Endometrial microvascular endothelial cells (primary cell): Measurements from ENCODE around the gene BNIP5. TPM values are rescaled to one million over a fixed set of nuclear protein-coding genes. Genes with fewer than 3 reads are reported as not detected.

ENCODE experiments used
- in situ Hi-C: cut with HindIII; loops from 2 replicates; pipeline ENCODE4 v1.10.0; 2017; ENCODE audit warnings: low sequenced_read_pairs, low pct_unique_long_range_greater_than_20kb; ENCODE audit errors: inconsistent ontology term
- total RNA-seq: library from RNA; depleted of rRNA; stranded (reverse); fragments of >200 nt; gene quantifications from one replicate; pipeline ENCODE4 v1.2.3, GENCODE V29; 2015; ENCODE audit errors: inconsistent ontology term

The BNIP5 gene
- total RNA-seq, 1 donor from 2014 or later, result not detected

GRCh38 chr6:36309203-36309602 lies 27.5 kb downstream of the BNIP5 start:
- in situ Hi-C loops, result no loop called here

DNA sequence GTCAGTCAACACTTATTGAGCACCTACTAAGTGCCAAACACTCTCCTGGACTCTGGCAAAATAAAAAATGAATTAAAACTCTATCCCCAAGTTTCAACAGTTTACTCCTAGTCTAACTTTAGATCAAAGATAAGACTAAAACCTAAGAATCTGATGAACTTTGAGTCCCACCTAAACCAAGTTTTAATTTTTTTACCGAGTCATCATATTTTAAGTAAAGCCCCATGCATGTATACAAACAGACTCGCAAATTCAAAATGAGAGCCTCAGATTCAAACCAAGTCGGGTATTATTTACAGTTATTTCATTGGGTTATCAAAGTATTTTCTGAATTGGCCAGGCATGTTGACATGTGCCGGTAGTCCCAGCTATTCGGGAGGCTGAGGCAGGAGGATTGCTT lies 28.2 kb downstream of the BNIP5 start:
- in situ Hi-C loops, result no loop called here

GRCh38 chr6:36306375-36306774 lies 30.3 kb downstream of the BNIP5 start:
- in situ Hi-C loops, result no loop called here

- in situ Hi-C loops, result no loop called here
Observed at GRCh38 chr6:36305885-36306284, 30.8 kb downstream of the BNIP5 start.

GRCh38 chr6:36302227-36302976 lies 34.3 kb downstream of the BNIP5 start:
- in situ Hi-C loops, result no loop called here

- in situ Hi-C loops, result no loop called here
Observed at GRCh38 chr6:36301781-36302180, 34.9 kb downstream of the BNIP5 start.

GRCh38 chr6:36301085-36301658 lies 35.5 kb downstream of the BNIP5 start:
- in situ Hi-C loops, result no loop called here

DNA sequence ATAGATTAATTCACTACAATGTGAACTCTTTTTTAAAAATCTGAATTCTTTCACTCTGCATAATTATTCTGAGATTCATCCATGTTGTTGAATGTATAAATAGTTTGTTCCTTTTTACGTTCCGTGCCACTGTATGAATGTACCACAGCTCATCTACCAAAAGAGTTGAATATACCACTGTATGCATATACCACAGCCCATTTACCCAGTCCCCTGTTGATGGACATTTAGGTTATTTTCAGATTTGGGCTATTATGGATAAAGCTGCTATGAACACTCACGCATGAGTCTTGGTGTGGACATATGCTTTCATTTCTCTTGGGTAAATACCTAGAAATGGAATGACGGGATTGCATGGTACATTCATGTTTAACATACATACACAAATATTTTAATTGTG lies 38.7 kb downstream of the BNIP5 start:
- in situ Hi-C loops, result no loop called here

GRCh38 chr6:36297511-36297910 lies 39.2 kb downstream of the BNIP5 start:
- in situ Hi-C loops, result no loop called here

DNA sequence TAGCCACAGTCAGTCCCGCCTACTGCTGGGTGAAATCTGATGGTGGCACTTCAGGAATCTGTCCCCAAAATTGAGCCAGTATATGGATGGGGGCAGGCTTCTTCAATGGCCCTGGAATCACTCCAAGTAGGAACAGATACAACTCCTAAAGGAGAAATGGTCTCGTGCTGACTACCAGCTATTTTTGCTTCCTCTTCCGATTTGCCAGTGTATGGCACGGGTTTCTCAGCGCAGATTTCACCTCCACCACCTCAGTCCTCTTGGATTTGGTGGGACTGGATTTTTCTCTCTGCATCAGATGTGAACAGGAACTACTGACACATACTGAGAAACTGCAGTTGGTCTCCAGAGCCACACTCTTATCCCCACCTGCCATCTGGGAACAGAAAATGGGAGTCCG lies 39.6 kb downstream of the BNIP5 start:
- in situ Hi-C loops, result no loop called here

DNA sequence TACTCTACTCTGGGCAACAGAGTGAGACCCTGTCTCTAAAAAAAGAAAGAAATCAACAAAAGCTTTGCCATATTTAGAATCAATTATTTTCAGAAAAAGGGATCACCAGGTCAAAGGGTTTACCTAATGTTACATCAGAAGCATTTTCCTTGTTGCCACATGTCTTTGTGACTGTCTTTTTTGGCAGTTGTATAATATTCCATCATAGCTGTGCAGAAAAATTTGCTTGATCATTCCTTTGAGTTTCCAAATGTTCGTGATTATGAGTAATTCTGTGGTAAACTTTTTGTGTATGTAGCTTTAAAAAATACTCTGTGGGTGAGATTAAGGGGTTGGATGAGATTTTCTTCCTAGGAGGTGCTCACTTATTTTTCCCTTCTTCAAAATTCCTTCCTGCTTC lies 40.4 kb downstream of the BNIP5 start:
- in situ Hi-C loops, result no loop called here

DNA sequence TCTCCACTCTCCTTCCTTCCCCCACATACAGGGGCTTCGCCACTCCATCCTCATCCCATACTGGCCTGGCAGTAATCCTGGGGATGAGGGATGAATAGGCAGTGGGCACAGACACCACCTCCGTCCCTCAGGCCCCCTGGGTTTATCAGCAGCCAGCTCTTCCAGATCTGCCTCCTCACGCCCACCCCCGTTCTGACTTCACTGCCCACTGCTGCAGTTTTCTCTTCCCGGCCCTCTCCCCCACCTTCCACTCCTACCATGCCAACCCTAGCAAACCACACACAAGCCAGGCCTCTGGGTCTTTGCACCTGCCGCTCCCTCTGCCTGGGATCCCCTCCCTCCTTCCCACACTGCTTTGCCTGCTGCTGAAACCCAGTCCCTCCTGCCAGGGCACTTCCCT lies 44.5 kb downstream of the BNIP5 start:
- in situ Hi-C loops, result no loop called here

DNA sequence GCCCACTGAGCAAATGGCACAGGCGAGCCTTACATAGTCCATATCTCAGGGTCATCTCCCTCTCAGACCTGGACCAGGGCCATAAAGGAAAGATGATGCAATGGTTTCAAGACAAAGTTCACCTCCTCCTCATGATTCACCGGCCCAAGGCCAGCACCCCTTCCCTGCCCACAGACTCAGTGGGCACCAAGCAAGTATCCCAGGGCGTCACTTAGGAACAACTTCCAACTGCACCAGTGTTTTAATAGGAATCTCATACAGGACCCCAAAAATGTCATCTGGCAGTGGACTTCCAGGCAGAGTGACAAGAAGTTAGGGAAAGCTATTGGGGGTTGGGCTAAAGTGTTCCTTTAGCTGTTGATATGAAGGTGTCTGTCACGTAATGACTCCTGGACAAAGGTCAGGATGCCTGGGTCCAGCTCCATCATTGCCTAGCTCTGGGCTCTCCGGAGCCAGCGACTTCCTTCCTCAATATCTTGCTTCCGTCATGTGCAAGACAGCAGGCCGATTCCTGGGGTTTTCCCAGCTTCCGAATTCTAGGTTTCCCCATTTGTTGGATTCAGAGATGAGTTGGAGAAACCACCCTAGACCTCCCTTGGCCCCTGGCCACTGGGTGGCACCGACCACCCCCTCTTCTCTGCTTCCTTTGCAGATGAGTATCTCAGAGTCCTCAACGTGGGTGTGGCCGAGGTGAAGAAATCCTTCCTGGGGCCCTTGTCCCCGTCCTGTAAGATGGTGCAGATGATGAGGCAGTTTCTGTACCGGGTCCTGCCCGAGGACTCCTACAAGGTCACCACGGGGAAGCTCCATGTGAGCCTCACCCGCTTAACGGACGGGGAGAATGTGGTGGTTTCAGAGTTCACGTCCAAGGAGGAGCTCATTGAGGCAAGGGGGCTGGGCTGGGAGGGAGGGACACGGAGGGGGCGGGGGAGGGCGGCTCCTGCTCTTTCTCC lies 45.7 kb downstream of the BNIP5 start:
- in situ Hi-C loops, result no loop called here

GRCh38 chr6:36289281-36289878 lies 47.3 kb downstream of the BNIP5 start:
- in situ Hi-C loops, result no loop called here

- in situ Hi-C loops, result no loop called here
Observed at GRCh38 chr6:36286858-36287257, 49.8 kb downstream of the BNIP5 start.

DNA sequence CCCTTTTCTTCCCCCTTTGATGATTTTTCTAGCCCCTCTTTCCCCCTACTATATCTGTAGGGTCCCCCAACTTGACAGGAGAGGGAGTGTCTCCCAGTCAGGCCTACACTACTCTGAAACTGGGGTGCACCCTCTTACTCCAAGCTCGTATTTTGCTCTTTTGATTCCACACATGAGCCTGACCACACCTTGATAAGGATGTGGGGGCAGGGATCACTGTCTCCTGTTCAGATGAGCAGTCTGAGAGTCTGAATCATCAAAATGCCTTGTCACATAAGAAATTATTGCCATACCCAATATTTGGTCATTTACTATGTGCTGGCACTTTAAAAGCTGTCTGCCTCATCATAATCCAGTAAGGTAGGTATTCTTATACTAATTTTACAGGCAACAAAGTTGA lies 50.9 kb downstream of the BNIP5 start:
- in situ Hi-C loops, result no loop called here

DNA sequence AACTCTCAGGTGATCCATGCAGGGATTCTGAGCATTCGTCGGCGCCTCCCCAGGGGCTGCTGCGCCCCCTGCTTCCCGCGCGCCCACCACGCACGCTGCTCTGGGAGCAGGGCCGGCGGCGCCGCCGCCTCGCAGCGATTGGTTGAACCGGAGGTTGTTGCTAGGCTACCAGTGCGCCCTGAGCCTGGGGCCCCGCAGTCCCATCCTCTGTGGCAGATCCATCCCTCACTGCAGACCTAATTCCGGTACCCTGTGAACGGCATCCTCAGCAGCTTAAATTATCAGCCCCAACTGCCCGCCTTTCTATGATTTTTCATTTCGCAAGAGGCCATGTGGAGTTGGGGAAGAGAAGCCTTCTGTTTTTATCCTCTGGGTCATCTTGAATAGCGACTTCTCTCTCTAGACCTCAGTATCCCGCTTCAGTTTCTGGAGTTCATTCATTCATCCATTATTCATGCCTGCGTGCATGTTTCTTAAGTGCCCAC lies 51.5 kb downstream of the BNIP5 start:
- in situ Hi-C loops, result no loop called here

DNA sequence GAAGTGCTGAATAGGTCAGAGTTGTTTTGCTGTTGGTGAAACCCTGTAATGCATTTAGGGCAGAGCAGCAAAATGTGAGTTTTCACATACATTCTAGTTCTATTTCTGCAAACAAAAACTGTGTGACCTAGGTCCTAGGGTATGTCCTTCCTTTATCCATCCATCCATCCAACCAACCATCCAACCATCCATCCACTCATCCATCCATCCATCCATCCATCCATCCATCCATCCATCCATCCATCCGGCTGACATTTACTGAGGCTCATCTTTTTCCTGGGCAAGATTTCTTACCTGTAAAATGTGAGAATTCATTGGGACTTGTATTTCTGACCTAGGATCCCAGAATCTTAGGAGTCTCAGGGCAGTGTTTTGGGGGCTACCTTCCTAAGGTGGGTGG lies 52.3 kb downstream of the BNIP5 start:
- in situ Hi-C loops, result no loop called here

- in situ Hi-C loops, result no loop called here
Observed at GRCh38 chr6:36283608-36284007, 53.1 kb downstream of the BNIP5 start.
